ENCODE results near the gene RTN4RL1.

DNA sequence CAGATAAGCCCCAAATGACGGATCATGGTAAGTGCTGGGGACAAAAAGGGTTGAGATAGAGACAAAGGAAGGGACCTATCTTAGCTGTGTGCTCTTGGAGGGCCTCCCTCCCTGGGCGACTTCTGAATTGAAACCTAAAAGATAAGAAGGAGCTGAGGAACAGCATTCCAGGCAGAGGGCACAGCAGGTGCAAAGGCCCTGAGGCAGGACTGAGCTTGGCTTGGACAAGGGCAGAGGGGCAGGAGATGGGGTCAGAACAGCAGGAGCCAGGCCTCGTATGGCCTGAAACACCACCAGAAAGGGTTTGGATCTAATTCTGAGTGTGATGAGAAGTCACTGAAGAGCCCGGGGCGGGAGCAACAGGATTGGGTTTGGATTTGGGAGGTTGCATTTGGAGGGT is 75.4 kb downstream of the RTN4RL1 start:
- TF ChIP-seq, protein P1, sequence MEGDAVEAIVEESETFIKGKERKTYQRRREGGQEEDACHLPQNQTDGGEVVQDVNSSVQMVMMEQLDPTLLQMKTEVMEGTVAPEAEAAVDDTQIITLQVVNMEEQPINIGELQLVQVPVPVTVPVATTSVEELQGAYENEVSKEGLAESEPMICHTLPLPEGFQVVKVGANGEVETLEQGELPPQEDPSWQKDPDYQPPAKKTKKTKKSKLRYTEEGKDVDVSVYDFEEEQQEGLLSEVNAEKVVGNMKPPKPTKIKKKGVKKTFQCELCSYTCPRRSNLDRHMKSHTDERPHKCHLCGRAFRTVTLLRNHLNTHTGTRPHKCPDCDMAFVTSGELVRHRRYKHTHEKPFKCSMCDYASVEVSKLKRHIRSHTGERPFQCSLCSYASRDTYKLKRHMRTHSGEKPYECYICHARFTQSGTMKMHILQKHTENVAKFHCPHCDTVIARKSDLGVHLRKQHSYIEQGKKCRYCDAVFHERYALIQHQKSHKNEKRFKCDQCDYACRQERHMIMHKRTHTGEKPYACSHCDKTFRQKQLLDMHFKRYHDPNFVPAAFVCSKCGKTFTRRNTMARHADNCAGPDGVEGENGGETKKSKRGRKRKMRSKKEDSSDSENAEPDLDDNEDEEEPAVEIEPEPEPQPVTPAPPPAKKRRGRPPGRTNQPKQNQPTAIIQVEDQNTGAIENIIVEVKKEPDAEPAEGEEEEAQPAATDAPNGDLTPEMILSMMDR (conservative IDR thresholded peaks at IDR 0.05): no peak
- no peak for TF ChIP-seq ZFX (IDR thresholded peaks at IDR 0.05)

All from C4-2B (cell line).